Measurements from ENCODE around the gene MAL. TPM values are rescaled to one million over a fixed set of nuclear protein-coding genes. Genes with fewer than 3 reads are reported as not detected.

Gene MAL
- total and polyA plus RNA-seq, 2 of the 4 experiments (the other 2 are of a cell fraction) = not detected

DNA sequence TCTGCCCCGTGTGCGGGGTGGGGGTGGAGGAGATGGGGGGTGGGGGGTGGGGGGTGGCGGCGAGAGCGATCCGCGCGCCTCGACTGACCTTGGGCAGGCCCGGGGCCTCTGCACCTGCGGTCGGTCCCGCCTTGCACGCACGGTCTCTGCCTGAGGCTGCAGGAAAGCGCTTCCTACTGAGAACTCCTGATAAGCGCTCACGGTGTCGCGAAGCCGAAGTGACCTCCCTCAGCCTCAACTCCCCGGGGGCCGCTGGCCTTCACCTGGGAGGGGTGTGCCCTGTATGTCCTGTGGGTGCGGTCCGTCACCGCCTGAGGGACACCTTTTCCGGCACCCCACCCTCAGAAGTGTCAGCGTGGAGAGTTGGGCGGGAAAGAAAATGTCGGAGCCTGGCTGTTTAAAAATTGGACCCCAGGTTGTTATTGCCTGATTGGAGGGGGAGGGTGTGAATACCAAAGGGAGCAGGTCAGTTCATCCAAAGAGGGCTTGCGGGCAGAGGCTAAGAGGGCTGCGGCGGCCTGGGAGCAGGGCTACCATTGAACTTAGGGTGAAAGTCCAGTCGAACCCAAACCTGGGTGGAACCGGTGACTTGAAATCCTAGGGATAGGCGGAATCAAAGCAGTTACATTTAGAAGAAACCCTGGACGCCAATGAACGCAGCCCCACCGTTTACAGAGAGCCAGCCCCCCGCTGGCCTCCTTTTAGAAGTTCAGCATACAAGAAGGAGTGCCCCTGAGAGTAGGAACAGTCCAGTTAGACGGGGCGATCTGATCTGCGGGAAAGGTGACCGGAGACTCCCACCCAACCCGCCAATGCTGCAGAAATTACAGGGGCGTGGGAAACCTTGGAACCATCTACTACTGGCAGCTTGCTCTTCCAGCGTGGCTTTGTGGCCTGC lies 1.2 kb downstream of the MAL start (continued):
- TF ChIP-seq MAFK (IDR thresholded peaks at IDR 0.05; ENCODE audit: low read depth, low read length) = no peak

DNA sequence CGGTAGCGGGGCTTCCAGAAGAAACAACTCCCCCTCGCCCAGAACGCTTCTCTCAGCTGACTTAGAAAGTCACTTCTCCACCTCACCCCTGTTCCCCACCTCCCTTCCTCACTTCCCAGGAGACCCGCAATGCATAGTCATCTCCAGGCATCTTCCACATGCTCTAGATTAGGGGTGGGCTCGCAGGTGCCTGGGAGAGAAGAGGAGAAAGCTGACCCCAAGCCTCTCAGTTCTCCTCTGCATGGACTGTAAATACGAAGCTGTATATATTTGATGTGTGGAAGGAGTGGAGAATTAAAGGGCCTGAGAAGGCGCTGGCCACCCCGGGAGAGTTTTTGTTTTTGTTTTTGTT lies 1.8 kb downstream of the MAL start:
- no peaks in the 10 kb centered on the region for H3K79me1 ChIP-seq (ENCODE audit: low read depth in 1 of 2, low read length in 2 of 2)
- ATAC-seq (ENCODE audit: low read depth) (no peak), DNase-seq (no peak)
- no peak overlapping the region for H3K18ac ChIP-seq (ENCODE audit: low read depth, low read length)
- H4K8ac ChIP-seq (ENCODE audit: low read depth in 2 of 2, low read length in 2 of 2) = no peak overlapping the region
- no peak overlapping the region for H3K9ac ChIP-seq (ENCODE audit: low read depth, low read length)
- H2BK15ac ChIP-seq (ENCODE audit: low read depth, low read length) = no peak overlapping the region
- no peak overlapping the region for H4K5ac ChIP-seq (ENCODE audit: low read depth, low read length)
- no peak overlapping the region for H3K4ac ChIP-seq (ENCODE audit: low read depth, low read length)
- H4K91ac ChIP-seq (ENCODE audit: insufficient read depth, low read depth, low read length) = no peak overlapping the region
- H3K27me3 ChIP-seq (ENCODE audit: control insufficient read depth, insufficient read depth, low read length) = peaks cover 82% of the 10 kb centered on the region
- H2AK5ac ChIP-seq (ENCODE audit: low read depth, low read length) = no peak overlapping the region
- no peak overlapping the region for H3K23ac ChIP-seq (ENCODE audit: low read depth, low read length)
- no peaks in the 10 kb centered on the region for H3K9me1 ChIP-seq (ENCODE audit: insufficient read depth, low read length)
- H2AFZ ChIP-seq (replicated peaks; ENCODE audit: low read length, poor library complexity) = no peak overlapping the region
- no peaks in the 10 kb centered on the region for H4K20me1 ChIP-seq (ENCODE audit: insufficient read depth, low read length)
- H3K4me3 ChIP-seq (ENCODE audit: insufficient read depth, low read depth, low read length) = no peak overlapping the region
- H3K4me1 ChIP-seq (ENCODE audit: control insufficient read depth, insufficient read depth, low read length) = peaks cover 4% of the 10 kb centered on the region; the same call in 1 of the 2 replicates
- no peak overlapping the region for H2BK120ac ChIP-seq (ENCODE audit: low read depth, low read length)
- BruUV-seq (replicated peaks) = no TSS peak
- intact Hi-C loops (cut with micrococcal nuclease) = no loop called here
- POLR2A ChIA-PET (ENCODE audit: unreplicated experiment) = no interaction called here
- H2BK20ac ChIP-seq (ENCODE audit: low read depth, low read length) = no peak overlapping the region
- CTCF ChIA-PET = no interaction called here
- no peak overlapping the region for H3K4me2 ChIP-seq (ENCODE audit: low read depth, low read length)
- no peak for TF ChIP-seq SMC3 (IDR thresholded peaks at IDR 0.05; ENCODE audit: low read depth, low read length)
- no peak for TF ChIP-seq MAFK (IDR thresholded peaks at IDR 0.05; ENCODE audit: low read depth, low read length)
- TF ChIP-seq NFE2L2 (IDR thresholded peaks at IDR 0.05; ENCODE audit: low read depth, low read length) = no peak
- TF ChIP-seq BHLHE40 (IDR thresholded peaks at IDR 0.05; ENCODE audit: low read depth, low read length) = no peak
- TF ChIP-seq CHD1 (IDR thresholded peaks at IDR 0.05; ENCODE audit: low read depth, low read length) = no peak
- TF ChIP-seq, protein P1, sequence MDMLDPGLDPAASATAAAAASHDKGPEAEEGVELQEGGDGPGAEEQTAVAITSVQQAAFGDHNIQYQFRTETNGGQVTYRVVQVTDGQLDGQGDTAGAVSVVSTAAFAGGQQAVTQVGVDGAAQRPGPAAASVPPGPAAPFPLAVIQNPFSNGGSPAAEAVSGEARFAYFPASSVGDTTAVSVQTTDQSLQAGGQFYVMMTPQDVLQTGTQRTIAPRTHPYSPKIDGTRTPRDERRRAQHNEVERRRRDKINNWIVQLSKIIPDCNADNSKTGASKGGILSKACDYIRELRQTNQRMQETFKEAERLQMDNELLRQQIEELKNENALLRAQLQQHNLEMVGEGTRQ (IDR thresholded peaks at IDR 0.05; ENCODE audit: low read depth, low read length) = no peak
- TF ChIP-seq, protein P2, sequence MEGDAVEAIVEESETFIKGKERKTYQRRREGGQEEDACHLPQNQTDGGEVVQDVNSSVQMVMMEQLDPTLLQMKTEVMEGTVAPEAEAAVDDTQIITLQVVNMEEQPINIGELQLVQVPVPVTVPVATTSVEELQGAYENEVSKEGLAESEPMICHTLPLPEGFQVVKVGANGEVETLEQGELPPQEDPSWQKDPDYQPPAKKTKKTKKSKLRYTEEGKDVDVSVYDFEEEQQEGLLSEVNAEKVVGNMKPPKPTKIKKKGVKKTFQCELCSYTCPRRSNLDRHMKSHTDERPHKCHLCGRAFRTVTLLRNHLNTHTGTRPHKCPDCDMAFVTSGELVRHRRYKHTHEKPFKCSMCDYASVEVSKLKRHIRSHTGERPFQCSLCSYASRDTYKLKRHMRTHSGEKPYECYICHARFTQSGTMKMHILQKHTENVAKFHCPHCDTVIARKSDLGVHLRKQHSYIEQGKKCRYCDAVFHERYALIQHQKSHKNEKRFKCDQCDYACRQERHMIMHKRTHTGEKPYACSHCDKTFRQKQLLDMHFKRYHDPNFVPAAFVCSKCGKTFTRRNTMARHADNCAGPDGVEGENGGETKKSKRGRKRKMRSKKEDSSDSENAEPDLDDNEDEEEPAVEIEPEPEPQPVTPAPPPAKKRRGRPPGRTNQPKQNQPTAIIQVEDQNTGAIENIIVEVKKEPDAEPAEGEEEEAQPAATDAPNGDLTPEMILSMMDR (conservative IDR thresholded peaks at IDR 0.05; ENCODE audit: low read depth, low read length) = no peak
- no peak for TF ChIP-seq POLR2A (IDR thresholded peaks at IDR 0.05; ENCODE audit: low read depth, low read length)
- TF ChIP-seq, protein P3, sequence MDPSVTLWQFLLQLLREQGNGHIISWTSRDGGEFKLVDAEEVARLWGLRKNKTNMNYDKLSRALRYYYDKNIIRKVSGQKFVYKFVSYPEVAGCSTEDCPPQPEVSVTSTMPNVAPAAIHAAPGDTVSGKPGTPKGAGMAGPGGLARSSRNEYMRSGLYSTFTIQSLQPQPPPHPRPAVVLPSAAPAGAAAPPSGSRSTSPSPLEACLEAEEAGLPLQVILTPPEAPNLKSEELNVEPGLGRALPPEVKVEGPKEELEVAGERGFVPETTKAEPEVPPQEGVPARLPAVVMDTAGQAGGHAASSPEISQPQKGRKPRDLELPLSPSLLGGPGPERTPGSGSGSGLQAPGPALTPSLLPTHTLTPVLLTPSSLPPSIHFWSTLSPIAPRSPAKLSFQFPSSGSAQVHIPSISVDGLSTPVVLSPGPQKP (IDR thresholded peaks at IDR 0.05; ENCODE audit: borderline replicate concordance, low read depth, low read length) = no peak
- TF ChIP-seq CEBPB (IDR thresholded peaks at IDR 0.05; ENCODE audit: low read depth, low read length) = no peak
- no peak for TF ChIP-seq MXI1 (IDR thresholded peaks at IDR 0.05; ENCODE audit: borderline replicate concordance, low read depth, low read length)
- no peak for TF ChIP-seq RAD21 (IDR thresholded peaks at IDR 0.05; ENCODE audit: low read length)
- H3K14ac ChIP-seq (replicated peaks; ENCODE audit: low read depth, low read length) = no peak overlapping the region
- no peaks in the 10 kb centered on the region for H3K36me3 ChIP-seq (ENCODE audit: control insufficient read depth, insufficient read depth, low read length)
- in situ Hi-C loops (cut with MboI; ENCODE audit: low sequenced_read_pairs) = no loop called here
- dilution Hi-C loops (cut with HindIII; ENCODE audit: low sequenced_read_pairs, unreplicated experiment) = no loop called here
- WGBS, 2 experiments (ENCODE audit: extremely low coverage in 2 of 2, insufficient read length in 1 of 2) = no CpG with 5 or more reads among the region's 9 CpGs
- H3K56ac ChIP-seq (ENCODE audit: extremely low read depth, insufficient read depth, low read length) = no peak overlapping the region
- no peak overlapping the region for H2BK5ac ChIP-seq (ENCODE audit: low read depth, low read length, poor library complexity, severe bottlenecking)
- H3K27ac ChIP-seq (ENCODE audit: insufficient read depth, low read length) = no peak overlapping the region
- H3K9me3 ChIP-seq (ENCODE audit: control insufficient read depth, insufficient read depth, low read length) = no peaks in the 10 kb centered on the region
- H2AK9ac ChIP-seq (replicated peaks; ENCODE audit: low read depth, low read length, poor library complexity) = no peak overlapping the region

All from IMR-90 (cell line).